Spleen (tissue), 7 donors: ENCODE results near the gene SOX13.

Experiments
- CTCF ChIP-seq, 11 experiments: fragments of 200-600 bp in 7 of 11; fragments of 450-650 bp in 4 of 11; sonication (generic) in 4 of 11; IDR thresholded peaks in 8 of 11; conservative IDR thresholded peaks in 3 of 11; 1 replicate in 7 of 11; 2 replicates in 4 of 11; pipeline versions ENCODE4 v1.4.0 to v1.8.0; 2016 to 2021; ENCODE audit warnings: antibody characterized with exemption in 11 of 11, inconsistent platforms in 4 of 11, mild to moderate bottlenecking in 1 of 11
- POLR2AphosphoS5 ChIP-seq, 3 donors: sonication (generic); formaldehyde crosslinking; IDR thresholded peaks; one replicate each; pipeline ENCODE4 v1.5.1; 2017; ENCODE audit warnings: antibody characterized with exemption in 3 of 3
- donor health status: DM: no; HTN: no; CAD: no; lungs with moderate emphysema.
- donor health status: DM: no; HTN: no; CAD: no.
- donor health status: DM: no; HTN: no; CAD: no.

GRCh38 chr1:204081164-204081790 lies 8.4 kb downstream of the SOX13 start:
- TF ChIP-seq POLR2AphosphoS5 (IDR thresholded peaks at IDR 0.05) (no peak), CTCF (IDR thresholded peaks at IDR 0.05 in 8 of 11, conservative IDR thresholded peaks at IDR 0.05 in 3 of 11) (no peak)
